ENCODE results near the gene GJD4.

GJD4 gene

DNA sequence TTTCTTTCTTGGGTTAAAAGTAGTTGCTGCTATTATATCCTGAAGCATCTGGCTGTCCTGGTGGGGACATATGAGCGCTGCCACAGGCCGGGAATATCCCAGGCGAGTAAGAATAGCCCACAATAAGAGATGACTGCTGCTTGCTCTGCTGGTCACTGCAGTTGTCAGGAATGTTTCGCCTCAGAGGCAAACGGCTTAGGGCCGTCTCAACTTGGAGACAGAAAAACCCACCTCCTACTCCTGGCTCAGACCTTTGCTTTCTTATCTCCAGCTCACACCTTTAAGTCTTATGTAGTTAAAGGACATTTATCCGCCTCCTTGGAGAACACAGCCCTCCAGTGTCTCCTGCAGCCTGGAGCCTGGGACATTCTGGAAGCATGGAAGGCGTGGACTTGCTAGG lies at the start of gene GJD4:
Gene GJD4 (plus strand): TSS at position 151 of the 400 bp plus-strand sequence. CDS start 227 bp downstream, at position 378.
- no peak for DNase-seq (ENCODE audit: low read depth in 2 of 2)

DNA sequence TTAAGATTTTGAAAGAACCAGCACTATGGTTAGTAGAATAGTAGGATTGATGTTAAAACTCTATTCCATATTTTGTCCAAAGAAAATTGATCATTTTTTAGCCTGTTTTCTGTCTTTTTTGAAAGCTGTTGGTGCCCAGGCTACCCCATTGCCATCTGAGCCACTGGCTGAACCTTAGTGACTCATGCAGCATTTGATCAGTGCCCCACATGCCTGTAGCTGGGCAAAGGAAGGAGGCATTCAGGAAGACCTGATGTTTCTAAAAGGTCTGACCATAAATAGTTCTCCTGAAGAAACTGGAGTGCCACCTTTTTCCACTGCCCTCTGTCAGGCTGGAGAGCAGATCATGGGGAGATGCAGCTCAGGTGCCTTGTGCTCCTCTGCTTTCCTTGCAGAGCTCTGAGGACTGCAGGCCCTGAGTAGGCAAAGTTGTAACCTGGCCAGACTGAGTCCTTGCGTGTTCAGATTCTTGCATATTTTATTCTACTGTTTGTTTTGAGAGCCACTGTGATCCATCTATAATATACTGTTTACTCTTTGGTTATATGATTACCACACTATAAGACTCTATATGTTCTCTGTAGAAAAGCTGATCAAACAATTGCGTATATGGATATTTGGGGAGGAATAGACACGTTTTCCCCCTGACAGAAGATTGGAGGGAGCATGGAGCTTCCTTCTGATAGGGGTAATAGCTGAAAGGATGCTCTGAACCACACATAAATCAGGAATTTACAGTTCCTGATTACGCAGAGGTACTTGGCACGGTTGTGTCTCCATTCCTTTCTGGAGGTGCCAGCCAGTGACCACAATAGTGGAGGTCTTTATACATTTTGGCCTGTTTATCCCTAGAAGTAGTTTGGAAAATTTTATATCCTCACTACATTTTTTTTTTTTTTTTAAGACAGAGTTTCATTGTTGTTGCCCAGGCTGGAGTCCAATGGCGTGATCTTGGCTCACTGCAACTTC lies 48.9 kb upstream of the GJD4 start:
- DNase-seq (ENCODE audit: low read depth in 2 of 2) = no peak

DNA sequence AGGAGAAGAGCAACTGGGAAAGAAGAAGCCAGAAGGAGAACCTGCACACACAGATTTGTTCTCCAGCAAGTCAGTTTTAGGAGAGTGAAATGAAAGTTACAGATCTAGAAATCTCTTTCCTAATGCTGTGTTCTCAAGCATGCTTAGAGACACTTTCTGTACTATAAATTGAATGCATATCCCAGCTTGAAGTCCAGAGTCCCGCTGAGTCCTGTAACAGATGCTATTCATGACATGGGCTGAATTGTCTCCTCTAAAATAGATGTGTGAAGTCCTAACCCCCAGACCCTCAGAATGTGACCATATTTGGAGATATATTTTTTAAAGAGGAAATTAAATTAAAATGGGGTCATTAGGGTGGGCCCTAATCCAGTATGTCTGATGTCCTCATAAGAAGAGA lies 46.9 kb upstream of the GJD4 start:
- DNase-seq (ENCODE audit: low read depth in 2 of 2) = no peak

GRCh38 chr10:35559416-35559815 lies 45.7 kb upstream of the GJD4 start:
- DNase-seq (ENCODE audit: low read depth in 2 of 2) = no peak

- no peak for DNase-seq (ENCODE audit: low read depth in 2 of 2)
Observed at GRCh38 chr10:35561715-35562114, 43.4 kb upstream of the GJD4 start.

GRCh38 chr10:35562427-35562826 lies 42.7 kb upstream of the GJD4 start:
- no peak for DNase-seq (ENCODE audit: low read depth in 2 of 2)

- peak; percentile 25 to 31 for DNase-seq (ENCODE audit: low read depth in 2 of 2)
Observed at GRCh38 chr10:35563261-35563891, 41.8 kb upstream of the GJD4 start.

GRCh38 chr10:35564341-35564968 lies 40.7 kb upstream of the GJD4 start:
- DNase-seq (ENCODE audit: low read depth in 2 of 2) = peak in 1 of 2 experiments; percentile 17

- peak in 1 of 2 experiments; percentile 12 for DNase-seq (ENCODE audit: low read depth in 2 of 2)
Observed at GRCh38 chr10:35565602-35566081, 39.5 kb upstream of the GJD4 start.

DNA sequence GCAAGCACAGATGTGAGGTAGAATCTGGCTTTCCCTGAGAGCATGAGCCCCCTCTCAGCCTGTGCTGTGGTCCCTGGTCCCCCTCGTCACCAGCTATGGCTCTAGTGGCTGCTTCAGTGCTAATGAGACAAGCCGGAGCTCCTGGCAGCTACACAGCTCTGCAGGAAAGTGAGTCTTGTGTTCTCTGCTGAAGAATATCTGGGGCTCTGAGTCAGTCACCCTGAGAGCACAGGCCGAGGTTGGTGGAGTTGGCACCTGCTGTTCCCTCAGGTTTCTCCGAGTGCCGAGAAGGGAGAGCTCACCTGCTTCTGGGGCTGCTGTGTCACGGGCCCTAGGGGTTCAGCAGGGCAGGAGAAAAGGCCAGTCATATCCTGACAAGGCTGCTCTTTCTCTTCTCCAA lies 37.2 kb upstream of the GJD4 start:
- DNase-seq (ENCODE audit: low read depth in 2 of 2) = no peak

GRCh38 chr10:35568483-35569015 lies 36.6 kb upstream of the GJD4 start:
- DNase-seq (ENCODE audit: low read depth in 2 of 2) = no peak

- DNase-seq (ENCODE audit: low read depth in 2 of 2) = no peak
Observed at GRCh38 chr10:35569111-35569707, 35.9 kb upstream of the GJD4 start.

DNA sequence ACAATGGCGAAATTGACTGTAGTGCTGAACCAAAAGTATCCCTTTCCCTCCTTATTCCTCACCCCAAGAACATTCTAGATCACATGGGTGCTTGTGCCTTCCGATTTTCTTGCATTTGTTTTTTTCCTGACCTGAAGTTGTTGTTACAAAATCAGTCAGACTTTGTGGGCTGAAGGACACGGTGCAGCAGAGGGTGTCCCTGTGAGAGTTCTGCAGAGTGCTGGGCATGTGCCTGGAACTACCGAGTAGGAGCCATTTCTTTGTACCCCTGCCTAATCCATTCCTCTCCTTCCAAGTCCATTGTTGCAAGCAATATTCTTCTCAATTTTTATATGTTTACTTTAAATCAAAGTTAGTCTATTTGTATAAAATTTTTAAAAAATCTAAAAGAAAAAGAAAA lies 35.3 kb upstream of the GJD4 start:
- no peak for DNase-seq (ENCODE audit: low read depth in 2 of 2)

DNA sequence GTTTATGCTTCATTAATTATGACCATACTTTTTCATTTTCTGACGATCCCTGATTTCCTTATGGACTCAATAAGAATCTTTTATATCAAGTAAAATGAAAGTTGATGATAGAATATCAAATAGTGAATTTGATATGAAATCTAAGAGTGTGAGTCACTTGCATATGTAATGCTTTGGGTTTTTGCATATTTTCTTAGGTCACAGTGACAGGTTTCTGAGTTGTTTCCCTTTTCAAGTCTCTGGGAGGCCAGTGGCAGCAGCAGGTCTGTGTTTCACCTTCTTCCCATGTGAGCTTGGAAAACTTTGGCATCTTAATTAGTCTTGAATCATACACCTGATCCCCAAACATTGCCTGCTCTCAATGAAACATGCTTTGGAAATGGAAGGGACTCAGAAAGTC lies 34.7 kb upstream of the GJD4 start:
- no peak for DNase-seq (ENCODE audit: low read depth in 2 of 2)

- DNase-seq (ENCODE audit: low read depth in 2 of 2) = no peak
Observed at GRCh38 chr10:35572583-35572982, 32.6 kb upstream of the GJD4 start.

GRCh38 chr10:35573796-35574195 lies 31.3 kb upstream of the GJD4 start:
- DNase-seq (ENCODE audit: low read depth in 2 of 2) = no peak

- DNase-seq (ENCODE audit: low read depth in 2 of 2) = peak in 1 of 2 experiments; percentile 22
Observed at GRCh38 chr10:35574924-35575352, 30.2 kb upstream of the GJD4 start.

DNA sequence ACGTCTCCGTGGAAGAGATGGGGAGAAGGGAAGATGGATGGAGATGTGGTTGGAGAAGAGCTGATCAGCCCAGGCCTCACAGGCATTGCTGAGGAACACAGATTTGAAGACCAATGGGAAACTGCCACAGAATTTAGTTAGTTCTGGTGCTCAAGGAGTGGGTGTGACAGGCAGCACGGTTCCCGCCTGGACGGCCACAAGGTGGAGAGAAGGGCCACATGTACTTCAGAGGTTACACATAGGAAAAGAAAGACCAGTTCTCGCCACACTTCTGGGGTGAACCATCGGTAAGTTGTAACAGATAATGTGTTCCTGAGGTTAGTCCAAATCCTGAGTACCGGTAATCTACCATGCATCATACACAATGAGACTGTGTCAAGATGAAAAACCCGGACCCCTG lies 29.5 kb upstream of the GJD4 start:
- DNase-seq (ENCODE audit: low read depth in 2 of 2) = no peak

- DNase-seq (ENCODE audit: low read depth in 2 of 2) = no peak
Observed at GRCh38 chr10:35576730-35577129, 28.4 kb upstream of the GJD4 start.

GRCh38 chr10:35577926-35578617 lies 27.1 kb upstream of the GJD4 start:
- no peak for DNase-seq (ENCODE audit: low read depth in 2 of 2)

DNA sequence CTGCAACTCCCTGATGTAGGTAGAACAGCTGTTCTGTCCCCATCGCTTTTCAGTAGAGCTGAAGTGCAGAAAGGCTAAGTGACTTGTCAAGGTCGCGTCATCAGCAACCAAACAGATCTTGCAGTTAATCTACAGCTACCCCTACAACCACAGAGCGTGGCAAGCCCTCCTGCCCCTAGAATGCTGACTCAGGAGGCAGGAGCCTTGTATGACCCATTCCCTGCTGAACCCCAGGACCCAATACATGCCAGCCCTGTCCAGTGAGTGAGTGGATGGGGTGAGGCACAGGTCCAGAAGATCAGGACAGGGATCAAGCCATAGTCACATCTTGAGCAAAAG lies 26.6 kb upstream of the GJD4 start:
- no peak for DNase-seq (ENCODE audit: low read depth in 2 of 2)
